HuH-7 (cell line): ENCODE measurements around the gene LONRF2.
"Not testable (repeated sequence)": the region's sequence is repeated elsewhere in the genome, so short reads cannot be mapped to it uniquely, and the experiment has no call there.

Source experiments
- DNase-seq: peaks from one replicate; pipeline ENCODE4 v3.0.0; 2011; ENCODE audit warnings: low spot score

Gene LONRF2

DNA sequence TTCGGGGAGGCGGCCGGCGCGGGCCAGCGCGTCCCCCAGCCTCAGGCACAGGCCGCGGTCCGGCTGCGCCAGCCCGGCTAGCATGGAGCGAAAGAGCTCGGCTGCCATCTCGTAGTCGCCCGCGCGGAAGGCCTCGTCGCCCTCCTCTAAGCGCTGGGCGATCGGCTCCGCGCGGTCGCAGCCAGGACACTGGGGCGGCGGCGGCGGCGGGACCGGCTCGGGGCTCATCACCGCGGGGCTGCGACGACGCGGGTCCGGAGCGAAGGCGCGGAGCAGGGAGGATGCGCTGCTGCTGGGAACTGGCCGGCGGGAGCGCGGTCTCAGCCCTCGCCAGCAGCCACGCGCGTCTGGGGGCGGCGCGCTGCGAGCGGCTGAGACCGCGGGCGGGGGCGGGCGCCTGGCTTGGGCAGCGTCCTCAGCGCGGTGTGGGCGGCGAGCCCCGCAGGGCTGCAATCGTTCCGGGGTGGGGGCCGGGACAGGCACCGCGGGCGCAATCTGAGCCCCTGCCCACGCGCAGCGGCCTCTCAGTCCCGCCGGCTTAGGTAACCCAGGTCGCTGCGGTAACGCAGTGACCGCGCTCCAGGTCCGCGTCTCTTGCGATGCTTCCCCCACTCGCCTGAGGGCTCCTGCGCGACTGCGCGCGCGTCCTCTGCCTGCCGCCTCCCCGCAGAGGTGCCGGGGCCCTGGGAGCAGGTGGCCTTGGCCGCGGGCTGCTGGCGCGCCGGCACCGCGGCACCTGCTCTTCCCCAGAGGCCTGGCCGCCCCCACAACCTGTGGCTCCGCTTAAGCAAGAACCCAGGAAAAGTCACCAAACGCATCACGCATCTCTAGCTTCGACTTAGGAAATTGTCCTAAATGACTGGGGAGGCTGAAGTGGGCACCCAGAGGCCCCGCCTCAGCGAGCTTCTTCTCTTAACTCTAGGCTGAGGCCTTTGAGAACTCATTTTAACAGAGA, at the start of gene LONRF2:
Gene LONRF2, minus strand, starts transcription at position 636 of the 955 bp plus-strand sequence. Its CDS starts 408 bp downstream, at position 228.
- peak; percentile 32 for DNase-seq

DNA sequence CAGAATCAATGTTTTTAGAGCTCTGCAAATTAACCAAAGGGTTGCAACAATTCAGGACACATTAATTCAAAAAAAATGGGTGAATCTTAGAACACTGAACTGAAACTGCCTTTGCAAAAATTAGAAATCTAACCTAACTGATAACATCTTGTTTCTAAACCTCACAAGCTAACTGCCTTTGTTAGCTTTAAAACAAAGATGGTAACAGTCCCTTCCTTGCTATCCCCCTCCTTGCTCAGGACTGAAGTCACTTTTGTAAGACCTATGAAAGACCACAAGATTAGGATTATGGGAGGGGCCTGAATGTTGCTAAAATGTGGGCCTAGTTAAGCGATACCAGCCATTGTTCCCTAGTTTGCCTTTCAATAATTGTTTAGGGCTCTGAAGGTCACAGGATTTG, 44.9 kb upstream of the LONRF2 start:
- no peak for DNase-seq

DNA sequence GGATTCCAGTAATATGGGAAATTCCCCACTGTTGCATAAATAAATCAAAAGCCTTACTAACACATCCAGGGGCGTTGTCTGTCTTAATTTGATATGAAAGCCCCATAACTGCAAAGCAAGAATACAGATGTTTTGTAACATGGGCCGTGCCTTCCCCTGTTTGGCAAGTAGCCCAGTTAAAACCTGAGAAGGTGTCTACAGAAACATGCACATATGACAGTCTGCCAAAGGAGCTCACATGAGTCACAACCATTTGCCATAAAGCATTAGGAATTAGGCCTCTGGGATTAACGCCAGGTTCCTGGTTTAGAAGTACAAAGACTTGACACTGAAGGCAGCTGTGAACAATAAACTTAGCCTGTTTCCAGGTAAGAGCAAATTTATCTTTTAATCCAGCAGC, 43.1 kb upstream of the LONRF2 start:
- DNase-seq: no peak

GRCh38 chr2:100362269-100362668, 40.0 kb upstream of the LONRF2 start:
- not testable (repeated sequence) for DNase-seq

GRCh38 chr2:100359576-100359975, 37.3 kb upstream of the LONRF2 start:
- no peak for DNase-seq

GRCh38 chr2:100358554-100358953, 36.3 kb upstream of the LONRF2 start:
- DNase-seq: no peak

GRCh38 chr2:100352521-100352920, 30.2 kb upstream of the LONRF2 start:
- no peak for DNase-seq

DNA sequence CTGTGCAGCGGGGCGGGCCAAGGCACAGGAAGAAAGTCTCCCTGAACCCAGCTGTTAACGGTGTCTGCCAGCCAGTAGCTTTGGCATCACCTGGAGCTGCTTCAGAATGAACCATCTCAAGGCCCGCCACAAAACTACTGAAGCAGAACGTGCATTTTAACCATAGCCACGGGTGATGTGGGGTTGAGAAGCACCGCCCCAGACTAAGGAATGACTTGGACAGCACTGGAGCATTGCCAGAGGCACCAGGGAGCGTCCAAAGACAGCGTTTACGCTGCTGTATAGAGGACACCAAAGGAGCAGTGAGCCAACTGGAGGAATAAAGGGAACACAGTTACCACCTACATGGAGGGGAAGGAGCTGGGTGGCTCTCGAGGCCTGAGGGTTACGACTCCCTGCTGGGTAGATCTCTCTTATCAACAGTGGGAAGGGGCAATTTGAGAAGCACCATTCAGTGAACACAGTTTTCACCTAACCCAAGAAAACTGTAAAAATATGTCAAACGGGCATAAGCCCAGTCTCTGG, 28.4 kb upstream of the LONRF2 start:
- no peak for DNase-seq

GRCh38 chr2:100345144-100345543, 22.8 kb upstream of the LONRF2 start:
- not testable (repeated sequence) for DNase-seq

DNA sequence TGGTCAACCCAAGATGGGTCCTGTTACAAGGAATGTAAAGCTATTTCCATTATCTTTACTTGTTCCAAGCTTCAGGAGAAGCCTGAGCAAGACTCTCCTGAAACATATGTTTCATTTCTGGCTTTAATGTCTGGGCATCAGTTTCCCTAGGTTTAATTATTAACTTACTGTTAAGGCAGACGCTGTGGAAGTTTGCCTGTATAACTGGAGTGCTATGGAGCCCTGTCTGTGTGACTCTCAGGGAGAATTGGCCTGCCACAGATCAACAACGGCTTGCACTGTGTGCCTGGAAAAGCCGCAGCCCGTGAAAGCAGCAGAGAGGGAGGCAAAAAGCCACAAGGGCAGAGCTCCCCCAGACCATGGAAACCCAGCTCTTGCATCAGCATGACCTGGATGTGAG, 22.1 kb upstream of the LONRF2 start:
- DNase-seq: no peak

GRCh38 chr2:100342466-100342865, 20.2 kb upstream of the LONRF2 start:
- not testable (repeated sequence) for DNase-seq

DNA sequence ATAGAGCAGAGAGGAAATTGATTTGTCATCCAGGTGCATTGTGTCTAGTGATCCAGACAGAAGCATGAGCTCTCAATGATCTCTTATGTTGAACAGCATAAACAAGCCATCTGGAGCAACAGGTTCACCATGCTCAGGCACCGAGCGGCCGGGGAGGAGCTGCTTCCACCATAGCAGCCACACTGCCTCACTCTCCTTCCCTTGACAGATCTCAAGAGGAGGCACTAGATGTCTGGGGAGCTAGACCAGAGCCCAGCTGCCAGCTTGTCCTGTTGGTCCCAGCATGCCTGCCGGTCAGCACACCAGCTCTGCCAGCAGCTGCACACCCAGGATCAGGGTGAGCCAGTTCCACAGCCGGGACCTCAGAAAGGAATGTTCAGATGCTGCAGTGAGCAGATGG, 17.5 kb upstream of the LONRF2 start:
- DNase-seq: no peak

DNA sequence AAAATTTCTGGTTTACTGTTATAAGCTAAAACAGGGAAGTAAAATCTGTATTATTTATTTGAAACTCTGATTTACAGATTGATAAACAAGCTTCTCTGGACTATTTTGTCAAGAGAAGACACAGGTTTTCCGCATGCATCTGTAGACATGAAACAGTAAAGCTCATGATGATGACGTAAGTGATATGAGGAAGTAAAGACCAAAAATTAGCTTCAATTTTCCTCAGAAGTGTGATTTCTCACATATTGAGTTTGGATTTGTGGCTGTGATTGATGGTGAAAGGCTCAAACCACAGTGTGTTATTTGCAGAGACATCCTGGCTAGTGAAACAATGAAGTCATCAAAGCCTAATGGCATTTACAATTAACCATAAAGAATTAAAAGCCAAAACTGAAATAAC, 12.6 kb upstream of the LONRF2 start:
- no peak for DNase-seq

DNA sequence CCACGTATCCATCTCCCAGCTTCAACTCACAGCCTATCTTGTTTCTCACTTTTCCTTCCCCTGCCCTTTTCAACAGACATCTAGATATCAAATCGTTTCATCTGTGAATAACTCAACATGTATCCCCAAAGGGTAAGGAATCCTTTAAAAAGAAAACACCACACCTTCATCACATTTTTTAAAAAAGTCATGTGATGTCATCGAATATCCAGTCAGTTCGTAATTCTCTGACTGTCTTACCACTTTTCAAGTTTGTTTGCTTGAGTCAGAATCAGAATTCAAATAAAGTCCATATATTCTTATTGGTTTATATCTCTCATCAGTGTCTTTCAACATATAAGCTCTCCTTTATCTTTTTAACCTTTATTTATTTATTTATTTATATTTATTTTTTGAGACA, 5.4 kb upstream of the LONRF2 start:
- no peak for DNase-seq

- peak; percentile 64 for DNase-seq
Measured at GRCh38 chr2:100321179-100321865, 979 bp downstream of the LONRF2 start.

DNA sequence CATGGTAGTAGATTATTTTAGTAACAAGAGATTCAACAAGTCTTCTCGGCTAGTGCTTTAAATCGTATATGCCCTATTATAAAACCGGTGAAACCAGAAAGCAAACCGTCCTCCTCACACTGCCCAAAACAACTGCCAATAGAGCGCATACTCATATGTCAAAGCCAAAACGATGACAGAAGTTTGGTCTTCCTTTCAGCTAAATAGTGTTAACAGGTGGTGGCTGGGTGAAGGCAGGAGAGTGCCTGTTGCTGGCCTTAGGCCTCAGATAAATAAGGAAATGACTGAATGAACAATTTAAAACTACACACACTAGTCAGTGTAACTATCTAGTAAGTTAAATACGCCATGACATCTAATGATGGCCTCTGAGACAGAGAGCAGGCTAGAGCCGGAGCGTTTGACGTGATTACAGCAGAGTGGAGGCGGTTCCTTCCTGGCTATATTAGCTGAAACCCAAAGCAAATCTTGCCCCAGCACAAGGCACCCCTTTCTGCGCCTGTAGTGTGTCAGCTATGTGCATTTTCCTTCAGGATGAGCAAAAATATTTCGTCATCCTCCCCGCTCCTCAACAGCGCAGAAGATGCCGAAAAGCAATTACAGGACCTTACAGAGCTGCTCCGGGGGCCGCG, 1.6 kb downstream of the LONRF2 start:
- no peak for DNase-seq

GRCh38 chr2:100317634-100318033, 4.7 kb downstream of the LONRF2 start:
- DNase-seq: no peak

DNA sequence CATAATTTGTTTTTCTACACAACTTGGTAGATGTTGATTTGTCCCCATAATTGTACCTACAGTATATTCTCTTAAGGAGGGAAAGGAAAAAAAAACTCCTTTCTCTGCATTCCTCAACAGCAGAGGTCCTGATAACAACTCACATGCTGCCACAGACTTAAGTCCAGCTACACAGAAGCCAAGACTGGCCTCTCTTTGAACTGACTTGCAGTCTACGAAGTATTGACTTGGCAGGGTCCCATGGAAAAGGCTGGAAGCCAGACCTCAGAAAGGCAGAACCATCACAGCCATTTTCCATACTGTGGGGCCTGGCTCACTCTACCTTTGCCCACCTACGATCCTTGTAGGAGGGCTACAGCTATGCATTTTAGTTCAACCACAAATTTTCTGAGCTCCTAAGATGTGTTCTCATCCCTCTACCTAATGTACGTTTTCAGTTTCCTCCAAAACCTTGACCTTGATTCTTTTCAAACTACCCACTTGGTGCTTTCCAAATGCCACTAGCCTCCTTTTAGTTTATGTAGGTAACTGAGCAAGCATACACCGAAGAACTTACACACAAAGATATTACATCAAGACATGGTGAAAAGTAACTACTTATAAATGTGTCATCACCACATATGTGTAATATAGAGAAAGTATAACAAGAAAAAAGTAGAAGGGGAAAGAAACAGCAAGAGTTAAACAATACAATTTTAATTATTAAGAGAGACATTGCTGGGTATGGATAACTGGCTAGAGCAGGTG, 12.2 kb downstream of the LONRF2 start:
- no peak for DNase-seq

- no peak for DNase-seq
Measured at GRCh38 chr2:100309311-100309710, 13.0 kb downstream of the LONRF2 start.

GRCh38 chr2:100303744-100304143, 18.6 kb downstream of the LONRF2 start:
- no peak for DNase-seq

- no peak for DNase-seq
Measured at GRCh38 chr2:100302585-100302892, 19.8 kb downstream of the LONRF2 start.
